ENCODE results near the gene ZBTB25. TPM values are rescaled to one million over a fixed set of nuclear protein-coding genes. Genes with fewer than 3 reads are reported as not detected.

The ZBTB25 gene
- polyA plus RNA-seq, 3 donors, result 3.2 to 8.7 (median 3.9) TPM

GRCh38 chr14:64467101-64467500 is 36.5 kb downstream of the ZBTB25 start:
- H3K36me3 ChIP-seq (replicated peaks in 1 of 2; ENCODE audit: control insufficient read depth in 1 of 2, insufficient read depth in 2 of 2, low read length in 2 of 2), result no peaks in the 10 kb centered on the region
- H3K4me2 ChIP-seq (replicated peaks; ENCODE audit: extremely low read depth, low read length, poor library complexity, severe bottlenecking), result no peak overlapping the region
- Mint-ChIP-seq H3K36me3 (peaks cover 11 to 17% of the 10 kb centered on the region in 2 donors), H3K4me3 (no peak overlapping the region), H3K27me3 (ENCODE audit: low read depth in 3 of 3) (peaks cover 24 to 38% (median 31%) of the 10 kb centered on the region in 3 donors), H3K9me3 (peaks cover 0 to 8% (median 2%) of the 10 kb centered on the region in 7 donors), H3K4me1 (peaks cover 20% of the 10 kb centered on the region), H3K27ac (no peak overlapping the region)
- WGBS (ENCODE audit: insufficient coverage), result no CpG with 5 or more reads among the region's 3 CpGs
- TF ChIP-seq CTCF (IDR thresholded peaks at IDR 0.05), result no peak
- H3K9me3 ChIP-seq (replicated peaks in 1 of 2; ENCODE audit: control insufficient read depth in 1 of 2, insufficient read depth in 1 of 2, low read length in 2 of 2), result no peaks in the 10 kb centered on the region
- peaks cover 30 to 35% of the 10 kb centered on the region in 2 donors for H3K27me3 ChIP-seq (ENCODE audit: control insufficient read depth in 2 of 2, insufficient read depth in 2 of 2, low read length in 2 of 2)
- H3K27ac ChIP-seq (ENCODE audit: low read depth in 1 of 2, low read length in 2 of 2), result no peak overlapping the region
- H3K9ac ChIP-seq (ENCODE audit: insufficient read depth, low read length, poor library complexity, severe bottlenecking), result no peak overlapping the region
- H4K20me1 ChIP-seq (ENCODE audit: insufficient read depth, low read length), result no peaks in the 10 kb centered on the region
- no peaks in the 10 kb centered on the region for H3K79me2 ChIP-seq (ENCODE audit: insufficient read depth, low read length)
- H3K4me1 ChIP-seq (ENCODE audit: control insufficient read depth in 1 of 2, insufficient read depth in 2 of 2, low read length in 2 of 2), result peaks cover 17% of the 10 kb centered on the region in 2 donors
- no peak overlapping the region for H2AFZ ChIP-seq (ENCODE audit: insufficient read depth, low read depth, low read length, poor library complexity, severe bottlenecking)
- DNase-seq, result peak in 1 of 3 donors; percentile 14
- no peak overlapping the region for H3K4me3 ChIP-seq (replicated peaks in 1 of 3; ENCODE audit: low read depth in 2 of 3, low read length in 3 of 3)
- intact Hi-C loops (cut with micrococcal nuclease), result no loop called here

- H3K27me3 Mint-ChIP-seq (ENCODE audit: low read depth in 3 of 3), result peaks cover 24 to 38% (median 31%) of the 10 kb centered on the region in 3 donors
- peak overlapping the region; percentile 76 for H3K4me2 ChIP-seq (replicated peaks; ENCODE audit: extremely low read depth, low read length, poor library complexity, severe bottlenecking)
- H3K9me3 Mint-ChIP-seq, result peaks cover 0 to 8% (median 2%) of the 10 kb centered on the region in 7 donors
- peaks cover 20% of the 10 kb centered on the region for H3K4me1 Mint-ChIP-seq
- peaks cover 0 to 4% of the 10 kb centered on the region in 2 donors for H3K36me3 ChIP-seq (replicated peaks in 1 of 2; ENCODE audit: control insufficient read depth in 1 of 2, insufficient read depth in 2 of 2, low read length in 2 of 2)
- H2AFZ ChIP-seq (ENCODE audit: insufficient read depth, low read depth, low read length, poor library complexity, severe bottlenecking), result no peak overlapping the region
- no peak for TF ChIP-seq CTCF (IDR thresholded peaks at IDR 0.05)
- intact Hi-C loops (cut with micrococcal nuclease), result no loop called here
- H3K9ac ChIP-seq (ENCODE audit: insufficient read depth, low read length, poor library complexity, severe bottlenecking), result peak overlapping the region; percentile 41
- no peak for DNase-seq
- H4K20me1 ChIP-seq (ENCODE audit: insufficient read depth, low read length), result no peaks in the 10 kb centered on the region
- no peak overlapping the region for H3K27ac Mint-ChIP-seq
- peak overlapping the region; percentile 6 to 66 (median 14) for H3K4me3 ChIP-seq (replicated peaks in 1 of 3; ENCODE audit: low read depth in 2 of 3, low read length in 3 of 3)
- 0% methylated on average over 9 of the region's 15 CpGs for WGBS (ENCODE audit: insufficient coverage)
- no peaks in the 10 kb centered on the region for H3K79me2 ChIP-seq (ENCODE audit: insufficient read depth, low read length)
- peaks cover 17% of the 10 kb centered on the region in 2 donors for H3K4me1 ChIP-seq (ENCODE audit: control insufficient read depth in 1 of 2, insufficient read depth in 2 of 2, low read length in 2 of 2)
- no peaks in the 10 kb centered on the region for H3K9me3 ChIP-seq (replicated peaks in 1 of 2; ENCODE audit: control insufficient read depth in 1 of 2, insufficient read depth in 1 of 2, low read length in 2 of 2)
- H3K27ac ChIP-seq (ENCODE audit: low read depth in 1 of 2, low read length in 2 of 2), result no peak overlapping the region
- peak overlapping the region; percentile 63 to 96 for H3K4me3 Mint-ChIP-seq
- peaks cover 13 to 21% of the 10 kb centered on the region in 2 donors for H3K36me3 Mint-ChIP-seq
- H3K27me3 ChIP-seq (ENCODE audit: control insufficient read depth in 2 of 2, insufficient read depth in 2 of 2, low read length in 2 of 2), result peaks cover 30 to 35% of the 10 kb centered on the region in 2 donors
These were observed 37.6 kb downstream of the ZBTB25 start for GRCh38 chr14:64465831-64466554.

Data from CD14-positive monocyte (primary cell).